COLO668 (cell line): Measurements from ENCODE around the gene NIPAL3.
"Not testable (repeated sequence)": the region's sequence is repeated elsewhere in the genome, so short reads cannot be mapped to it uniquely, and the experiment has no call there.

Experiments
- DNase-seq: peaks from one replicate; lab custom pipeline; 2025; ENCODE audit not compliant: unreplicated experiment; lab: John Stamatoyannopoulos, UW

The NIPAL3 gene

DNA sequence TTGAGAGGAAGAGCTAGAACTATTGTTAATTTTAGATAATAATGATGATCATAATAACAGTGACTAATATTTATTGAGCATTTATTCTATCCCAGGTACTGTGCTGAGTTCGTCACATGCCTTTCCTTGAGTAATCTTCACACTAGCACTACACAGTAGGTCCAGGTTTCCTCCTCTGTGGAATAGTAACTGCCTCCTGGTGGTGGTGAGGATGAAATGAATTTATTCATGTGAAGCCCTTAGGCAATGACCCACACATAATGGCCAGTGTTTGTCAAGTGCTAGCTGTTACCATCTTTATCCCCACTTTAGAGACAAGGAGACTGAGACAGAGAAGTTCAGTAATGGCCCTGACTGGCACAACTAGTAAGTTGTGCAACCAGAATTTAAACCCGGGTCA, 5.9 kb downstream of the NIPAL3 start:
- no peak for DNase-seq

DNA sequence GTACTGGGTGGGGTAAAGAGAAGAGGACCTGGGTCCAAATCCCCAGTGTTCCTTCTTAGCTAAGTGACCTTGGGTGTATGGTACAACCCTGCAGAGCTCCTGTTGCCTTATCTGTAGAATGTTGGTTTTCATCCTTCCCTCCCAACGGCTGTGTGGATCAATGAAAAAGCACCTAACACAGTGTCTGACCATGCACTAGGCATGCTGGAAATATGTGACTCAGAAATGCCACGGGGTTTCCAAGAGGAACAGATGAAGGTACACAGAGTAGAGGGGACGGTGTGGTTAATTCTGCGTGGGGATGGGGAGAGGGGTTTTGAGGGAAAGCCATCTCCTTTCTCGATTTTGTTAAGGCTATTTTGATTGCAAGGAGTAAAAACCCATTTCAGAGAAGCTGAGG, 8.6 kb downstream of the NIPAL3 start:
- DNase-seq = no peak

- DNase-seq = no peak
Observed at GRCh38 chr1:24424990-24425389, 9.4 kb downstream of the NIPAL3 start.

GRCh38 chr1:24425441-24425840, 9.8 kb downstream of the NIPAL3 start:
- DNase-seq = no peak

DNA sequence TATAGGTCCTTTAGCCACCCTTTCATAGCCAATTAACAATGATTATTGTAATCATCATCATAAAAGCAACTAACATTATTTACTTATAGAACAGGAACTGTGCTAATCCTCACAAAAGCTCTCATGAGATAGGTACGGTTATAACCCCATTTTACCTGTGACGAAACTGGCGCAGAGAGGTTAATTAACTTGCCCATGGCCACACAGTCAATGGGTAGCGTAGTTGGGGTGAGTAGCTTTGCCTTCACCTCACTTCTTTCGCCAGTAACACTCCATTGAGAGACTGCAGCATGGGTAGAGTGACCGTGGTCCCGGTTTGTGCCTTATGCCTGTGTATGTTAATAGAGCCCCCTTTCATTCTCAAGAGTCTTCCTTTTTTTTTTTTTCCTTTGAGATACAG, 10.3 kb downstream of the NIPAL3 start:
- DNase-seq = no peak

DNA sequence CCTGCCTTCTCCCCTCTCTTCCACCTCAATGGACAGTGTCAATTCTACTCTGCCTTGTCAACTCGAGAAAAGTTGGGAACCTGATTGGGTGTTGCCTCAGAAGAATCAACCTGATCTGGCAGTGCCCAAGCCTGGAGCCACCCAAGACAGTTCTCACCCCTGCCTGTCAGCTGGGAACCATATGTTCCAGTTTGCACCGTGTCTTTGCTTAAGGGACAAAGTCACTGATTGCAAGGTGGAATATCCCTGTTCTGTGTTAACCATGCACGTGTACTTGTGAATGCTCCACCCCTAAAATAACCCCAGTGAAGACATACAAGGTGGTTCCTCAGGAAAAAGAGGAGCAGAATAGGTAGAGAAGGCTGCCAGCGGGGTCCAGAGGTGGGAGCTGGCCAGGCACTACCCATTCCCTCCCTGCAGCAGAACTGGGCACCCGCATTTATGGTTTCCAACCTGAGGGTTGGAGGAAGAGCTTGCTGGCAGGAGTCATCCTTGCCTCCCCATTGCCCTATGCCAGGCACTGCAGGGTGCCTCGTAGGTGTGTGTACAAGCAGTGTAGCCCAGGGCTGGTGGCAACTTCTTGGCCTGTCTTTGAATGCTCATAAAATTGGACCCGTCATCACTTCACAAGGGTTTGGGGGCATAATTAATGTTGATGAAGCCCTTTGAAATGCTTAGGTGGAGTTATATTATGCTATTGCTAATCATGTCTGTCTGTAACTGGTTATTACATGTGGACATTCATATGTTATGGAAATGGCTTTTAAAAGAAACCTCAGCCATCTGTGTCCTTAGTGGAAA, 11.3 kb downstream of the NIPAL3 start:
- no peak for DNase-seq

GRCh38 chr1:24427545-24427862, 11.9 kb downstream of the NIPAL3 start:
- DNase-seq = no peak

DNA sequence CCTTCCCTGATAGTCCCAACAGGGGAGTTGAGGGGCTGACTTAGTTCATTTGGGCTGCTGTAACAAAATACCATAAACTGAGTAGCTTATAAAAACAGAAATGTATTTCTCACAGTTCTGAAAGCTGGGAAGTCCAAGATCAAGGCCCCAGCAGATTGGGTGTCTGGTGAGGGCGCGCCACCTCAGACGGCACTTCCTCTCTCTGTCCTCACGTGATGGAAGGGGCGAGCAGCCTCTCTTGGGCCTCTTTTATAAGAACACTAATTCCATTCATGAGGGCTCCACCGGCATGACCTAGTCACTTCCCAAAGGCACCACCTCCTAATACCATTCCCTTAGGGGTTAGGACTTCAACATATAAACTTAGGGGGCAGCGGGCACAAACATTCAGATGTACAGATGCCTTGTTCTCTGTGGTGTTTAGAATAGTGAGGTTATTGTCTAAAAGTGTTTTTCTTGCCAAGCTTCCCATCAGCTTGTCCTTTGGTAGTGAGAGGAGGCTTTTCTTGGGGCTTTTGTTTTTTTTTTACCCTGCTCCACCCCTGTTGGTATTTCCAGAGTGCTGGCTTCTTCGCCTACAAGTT, 20.3 kb downstream of the NIPAL3 start:
- no peak for DNase-seq

DNA sequence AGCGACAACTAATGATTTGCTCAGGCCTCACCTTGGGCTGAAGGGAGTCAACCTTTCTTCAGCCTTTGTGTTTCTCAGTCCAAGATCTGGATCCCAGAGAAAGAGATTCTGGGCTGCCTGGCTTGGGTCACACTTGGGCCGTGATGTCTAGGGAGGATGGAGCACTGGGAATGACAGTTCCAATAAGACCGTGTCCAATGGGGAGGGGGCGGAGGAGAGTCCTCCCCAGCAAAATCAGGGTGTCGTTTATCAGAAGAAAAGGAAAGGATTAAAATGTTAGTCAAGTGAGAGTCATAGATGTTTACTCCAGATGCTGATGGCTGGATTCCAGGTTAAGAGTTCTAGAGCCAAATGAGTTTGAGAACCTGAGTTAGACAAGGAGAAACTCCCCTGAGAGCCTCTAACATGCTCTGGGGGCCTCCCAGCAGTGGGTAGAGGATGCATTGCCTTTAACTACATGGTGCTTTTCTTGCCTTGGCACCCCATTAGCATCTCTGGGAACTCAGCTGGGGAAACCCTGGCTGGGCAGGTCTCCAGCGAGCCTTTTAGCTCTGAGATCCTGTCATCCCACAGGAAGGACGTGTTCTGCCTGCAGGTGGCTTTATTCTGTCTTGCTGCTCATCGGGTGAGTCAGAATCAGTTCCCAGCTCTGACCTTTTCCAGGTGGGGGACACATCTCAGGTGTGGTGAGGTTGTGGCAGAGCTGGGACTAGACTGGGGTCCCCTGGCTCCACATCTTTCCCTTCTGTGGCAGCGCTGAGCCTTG, 22.2 kb downstream of the NIPAL3 start:
- DNase-seq = no peak

- DNase-seq = no peak
Observed at GRCh38 chr1:24438423-24438901, 22.9 kb downstream of the NIPAL3 start.

DNA sequence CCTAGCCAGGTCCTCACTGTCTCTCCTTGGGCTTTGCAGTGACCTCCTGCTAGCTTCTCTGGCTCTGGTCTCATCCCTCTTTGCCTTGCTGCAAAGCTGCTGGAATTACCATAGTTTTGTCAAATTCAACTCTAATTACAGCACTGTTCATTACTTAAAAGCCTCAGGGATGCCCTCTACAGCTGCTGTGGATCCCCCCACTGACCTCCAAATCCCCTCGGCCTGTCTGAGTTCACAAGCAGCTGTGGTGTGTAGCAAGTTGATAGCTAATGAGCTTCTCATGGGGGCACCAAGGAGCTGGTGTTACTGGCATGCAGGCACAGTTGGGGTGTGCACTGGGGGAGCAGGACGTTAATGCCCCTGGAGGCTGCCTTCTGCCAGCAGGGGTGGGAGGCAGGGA, 24.8 kb downstream of the NIPAL3 start:
- DNase-seq = no peak

DNA sequence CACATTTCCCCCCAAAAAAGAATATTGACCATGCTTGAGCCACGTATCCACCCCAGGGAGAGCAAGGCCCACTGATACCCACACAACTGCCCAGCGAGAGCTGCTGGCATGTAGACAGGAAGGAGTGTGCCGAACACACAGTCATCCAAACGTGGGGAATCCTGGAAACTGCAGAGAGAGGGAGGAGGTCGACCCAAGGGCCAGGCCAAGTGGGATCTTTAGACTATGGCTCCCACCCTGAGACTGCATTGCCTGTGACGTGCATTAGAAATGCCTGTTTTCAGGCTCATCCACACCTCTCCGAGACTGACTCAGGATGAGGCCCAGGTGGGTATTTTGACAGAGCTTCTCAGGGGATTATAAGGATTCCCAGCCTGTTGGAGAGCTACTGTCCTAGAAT, 25.9 kb downstream of the NIPAL3 start:
- DNase-seq = no peak

- no peak for DNase-seq
Observed at GRCh38 chr1:24441996-24442668, 26.5 kb downstream of the NIPAL3 start.

DNA sequence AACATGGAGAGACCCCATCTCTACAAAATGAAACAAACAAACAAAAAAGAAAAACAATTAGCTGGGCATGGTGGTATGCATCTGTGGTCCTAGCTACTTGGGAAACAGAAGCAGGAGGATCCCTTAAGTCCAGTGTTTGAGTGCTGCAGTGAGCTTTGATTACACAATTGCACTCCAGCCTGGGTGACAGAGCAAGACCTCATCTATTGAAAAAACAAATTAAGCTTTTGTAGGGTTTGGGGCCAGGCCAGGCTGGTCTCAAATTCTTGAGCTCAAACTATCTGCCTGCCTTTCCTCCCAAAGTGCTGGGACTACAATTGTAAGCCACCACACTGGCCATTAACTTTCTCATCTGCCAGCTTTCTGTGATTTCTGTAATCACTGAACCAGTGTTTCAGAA, 27.2 kb downstream of the NIPAL3 start:
- no peak for DNase-seq

GRCh38 chr1:24443241-24443656, 27.6 kb downstream of the NIPAL3 start:
- DNase-seq = no peak

DNA sequence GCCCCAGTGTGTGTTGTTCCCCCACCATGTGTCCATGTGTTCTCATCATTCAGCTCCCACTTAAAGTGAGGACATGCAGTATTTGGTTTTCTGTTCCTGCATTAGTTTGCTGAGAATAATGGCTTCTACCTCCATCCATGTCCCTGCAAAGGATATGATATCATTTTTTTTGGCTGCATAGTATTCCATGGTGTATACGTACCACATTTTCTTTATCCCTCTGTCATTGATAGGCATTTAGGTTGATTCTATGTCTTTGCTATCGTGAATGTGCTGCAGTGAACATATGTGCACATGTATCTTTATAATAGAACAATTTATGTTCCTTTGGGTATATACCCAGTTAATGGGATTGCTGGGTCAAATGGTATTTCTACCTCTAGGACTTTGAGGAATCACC, 30.8 kb downstream of the NIPAL3 start:
- not testable (repeated sequence) for DNase-seq

- DNase-seq = no peak
Observed at GRCh38 chr1:24450316-24450715, 34.7 kb downstream of the NIPAL3 start.

- no peak for DNase-seq
Observed at GRCh38 chr1:24450857-24451397, 35.3 kb downstream of the NIPAL3 start.

GRCh38 chr1:24451746-24452145, 36.1 kb downstream of the NIPAL3 start:
- no peak for DNase-seq

DNA sequence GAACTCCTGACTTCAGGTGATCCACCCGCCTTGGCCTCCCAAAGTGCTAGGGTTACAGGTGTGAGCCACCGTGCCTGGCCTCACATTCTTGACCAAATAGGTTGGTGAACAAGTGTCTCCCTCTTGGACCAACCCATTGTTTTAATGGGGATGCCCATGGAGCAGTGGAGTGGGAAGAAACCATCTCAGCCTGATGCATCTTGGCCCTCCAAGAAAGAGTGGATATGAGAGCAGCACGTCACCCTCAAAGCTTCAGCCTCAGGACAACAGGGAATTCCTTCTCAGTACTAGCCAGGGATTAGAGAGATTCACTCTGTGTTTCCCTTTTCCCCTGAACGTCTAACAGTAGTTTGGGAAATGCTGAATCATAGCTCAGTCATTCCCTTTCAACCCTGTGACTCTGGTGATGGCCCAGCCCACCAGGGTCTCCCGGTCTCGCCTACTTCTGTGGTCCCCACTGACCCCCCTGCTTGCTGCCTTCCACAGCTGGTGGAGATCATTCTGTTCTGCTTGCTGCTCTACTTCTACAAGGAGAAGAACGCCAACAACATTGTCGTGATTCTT, 37.4 kb downstream of the NIPAL3 start:
- no peak for DNase-seq

GRCh38 chr1:24454673-24455072, 39.1 kb downstream of the NIPAL3 start:
- DNase-seq = no peak
